Dendritic cell treated with granulocyte-macrophage colony-stimulating factor and Interleukin-4, amounts not matched to agents 40 ng/mL and 50 ng/mL, for 4 days (primary cell): ENCODE data around the gene ELL.

Experiments
- H3K27ac Mint-ChIP-seq: one replicate; pipeline ENCODE4 v1.8.0; 2022; ENCODE audit warnings: mild to moderate bottlenecking, mixed read lengths
- H3K27me3 Mint-ChIP-seq: one replicate; pipeline ENCODE4 v1.8.0; 2022; ENCODE audit warnings: mild to moderate bottlenecking, mixed read lengths
- H3K36me3 Mint-ChIP-seq: one replicate; pipeline ENCODE4 v1.8.0; 2022; ENCODE audit warnings: low read depth, mixed read lengths
- H3K4me1 Mint-ChIP-seq: one replicate; pipeline ENCODE4 v1.8.0; 2022; ENCODE audit warnings: low read depth, mixed read lengths
- H3K4me3 Mint-ChIP-seq: one replicate; pipeline ENCODE4 v1.8.0; 2022; ENCODE audit warnings: mild to moderate bottlenecking, moderate library complexity, mixed read lengths
- H3K9me3 Mint-ChIP-seq: one replicate; pipeline ENCODE4 v1.8.0; 2022; ENCODE audit warnings: mixed read lengths
- intact Hi-C: fragments of 100-400 bp; cut with micrococcal nuclease; formaldehyde crosslinking; loops from one replicate; pipeline ENCODE4 v1.15.0; 2022

The ELL gene

DNA sequence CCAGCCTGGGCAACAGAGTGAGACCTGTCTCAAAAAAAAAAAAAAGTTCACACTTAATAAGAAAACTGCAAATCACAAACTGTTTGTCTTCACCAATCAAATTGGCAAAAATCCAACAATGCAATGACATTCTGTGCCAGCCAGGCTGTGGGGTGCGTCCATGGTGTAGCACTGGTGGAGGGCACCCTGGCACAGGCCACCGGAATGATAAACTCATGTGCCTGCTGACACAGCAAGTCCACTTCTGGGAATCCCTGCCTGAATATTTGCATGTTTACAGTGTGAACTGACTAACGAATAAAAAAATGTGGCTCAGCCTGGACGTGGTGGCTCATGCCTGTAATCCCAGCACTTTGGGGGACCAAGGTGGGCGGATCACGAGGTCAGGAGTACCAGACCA lies 122.9 kb downstream of the ELL start:
- Mint-ChIP-seq H3K9me3 (no peaks in the 10 kb centered on the region), H3K27ac (peak overlapping the region; percentile 96), H3K36me3 (peaks cover 40% of the 10 kb centered on the region), H3K27me3 (no peaks in the 10 kb centered on the region), H3K4me1 (peaks cover 81% of the 10 kb centered on the region), H3K4me3 (peak overlapping the region; percentile 9)
- intact Hi-C loops = no loop called here

DNA sequence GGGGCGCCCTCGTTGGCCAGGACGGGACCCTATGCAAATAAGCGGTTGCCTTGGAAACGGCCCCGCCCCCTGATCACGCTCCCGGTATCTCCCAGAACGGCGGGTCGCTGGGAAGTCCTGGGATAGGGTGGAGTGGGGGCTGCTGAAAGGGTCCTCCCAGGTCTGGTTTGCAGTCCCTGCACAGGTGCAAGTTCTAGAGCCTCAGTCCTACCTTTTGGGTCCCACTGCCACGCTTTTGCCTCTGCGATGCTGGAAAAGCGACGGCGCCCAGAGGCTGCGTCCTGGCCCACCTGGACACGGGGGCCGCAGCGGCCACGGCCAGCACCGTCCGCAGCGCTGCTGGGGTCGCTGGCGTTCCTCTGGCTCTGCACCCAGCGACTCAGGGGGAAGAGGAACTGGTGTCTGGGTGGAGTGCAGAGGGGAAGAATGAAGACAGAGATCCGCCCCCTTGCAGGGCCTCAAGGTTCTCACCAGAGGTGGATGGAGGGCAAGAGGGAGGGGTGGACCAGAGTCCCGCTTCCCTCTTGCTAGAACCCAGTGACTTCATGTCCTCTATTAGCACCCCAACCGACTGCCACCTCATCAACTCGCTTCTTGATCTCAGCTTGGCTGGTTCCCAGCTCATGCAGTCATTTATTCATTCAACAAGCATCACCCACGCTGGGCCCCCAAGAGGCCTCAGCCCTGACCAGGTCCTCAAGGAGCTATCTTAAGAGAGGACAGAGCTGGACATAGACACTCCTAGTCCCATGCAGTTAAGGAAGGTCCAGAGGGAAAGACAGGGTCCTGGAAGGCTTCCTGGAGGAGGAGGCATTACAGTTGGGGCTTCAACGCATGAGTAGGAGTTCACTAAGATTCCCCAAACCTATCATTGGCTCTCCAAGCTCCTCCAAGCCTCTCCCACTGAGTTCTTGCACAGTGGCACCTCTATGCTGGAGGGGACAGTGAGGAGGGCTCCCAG lies 124.3 kb downstream of the ELL start, which contains the start of gene LRRC25:
Gene LRRC25 (minus strand): TSS at position 381 of the 961 bp plus-strand sequence. CDS start 659 bp downstream, outside the sequence.
- intact Hi-C loops = no loop called here
- Mint-ChIP-seq H3K4me3 (peak within 1 kb of the TSS; percentile 95), H3K27ac (peak within 1 kb of the TSS; percentile 96), H3K36me3 (peaks cover 51% of the 10 kb centered on the region), H3K4me1 (peaks cover 84% of the 10 kb centered on the region), H3K27me3 (no peaks in the 10 kb centered on the region), H3K9me3 (no peaks in the 10 kb centered on the region)

- H3K27ac Mint-ChIP-seq = peak overlapping the region; percentile 96
- H3K9me3 Mint-ChIP-seq = no peaks in the 10 kb centered on the region
- H3K4me1 Mint-ChIP-seq = peaks cover 84% of the 10 kb centered on the region
- intact Hi-C loops = no loop called here
- peak overlapping the region; percentile 95 for H3K4me3 Mint-ChIP-seq
- peaks cover 58% of the 10 kb centered on the region for H3K36me3 Mint-ChIP-seq
- H3K27me3 Mint-ChIP-seq = no peaks in the 10 kb centered on the region
Measured at GRCh38 chr19:18396471-18397241, 125.2 kb downstream of the ELL start.

- H3K4me3 Mint-ChIP-seq = peak overlapping the region; percentile 95
- H3K9me3 Mint-ChIP-seq = no peaks in the 10 kb centered on the region
- H3K36me3 Mint-ChIP-seq = peaks cover 85% of the 10 kb centered on the region
- H3K27me3 Mint-ChIP-seq = no peaks in the 10 kb centered on the region
- peak overlapping the region; percentile 96 for H3K27ac Mint-ChIP-seq
- intact Hi-C loops = no loop called here
- peaks cover 95% of the 10 kb centered on the region for H3K4me1 Mint-ChIP-seq
Measured at GRCh38 chr19:18393836-18394235, 128.0 kb downstream of the ELL start.

DNA sequence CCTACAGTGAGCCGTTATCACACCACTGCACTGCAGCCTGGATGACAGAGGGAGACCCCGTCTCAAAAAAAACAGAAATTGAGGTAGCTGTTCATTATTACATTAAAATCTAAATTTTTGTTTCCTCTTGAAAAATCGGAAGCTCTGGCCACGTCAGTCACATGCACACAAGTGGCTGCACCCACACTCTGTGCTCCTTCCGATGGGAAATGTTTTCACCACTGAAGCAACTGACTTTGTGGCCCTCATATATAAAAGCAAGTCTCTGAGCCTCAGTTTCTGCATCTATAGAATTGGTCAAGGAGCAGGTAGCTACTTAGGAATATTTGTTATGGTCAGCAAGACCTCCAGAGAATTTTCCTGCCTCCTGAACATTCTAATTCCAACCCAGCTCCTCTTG lies 128.9 kb downstream of the ELL start:
- H3K9me3 Mint-ChIP-seq = no peaks in the 10 kb centered on the region
- H3K27ac Mint-ChIP-seq = peak overlapping the region; percentile 96
- H3K4me3 Mint-ChIP-seq = peak overlapping the region; percentile 95
- H3K36me3 Mint-ChIP-seq = peaks cover 83% of the 10 kb centered on the region
- intact Hi-C loops = loop anchor here (1.0 kb wide), 1 partner anchor 8 kb away; no protein-coding TSS in a partner anchor
- H3K4me1 Mint-ChIP-seq = peaks cover 98% of the 10 kb centered on the region
- no peaks in the 10 kb centered on the region for H3K27me3 Mint-ChIP-seq
